HepG2 (cell line): ENCODE data around the gene SHISA9. TPM values are rescaled to one million over a fixed set of nuclear protein-coding genes. Genes with fewer than 3 reads are reported as not detected.

Source experiments
- ATAC-seq: fragments of 200-7000 bp; cut with Tn5 transposase; 3 replicates; pipeline ENCODE4 v1.9.1; 2020; ENCODE audit warnings: mild to moderate bottlenecking, moderate library complexity
- BruUV-seq: library from RNA; stranded (reverse); fragments of 400-500 nt; replicated peaks from 2 replicates; lab custom pipeline; 2021; lab: Mats Ljungman, UMichigan
- CTCF ChIA-PET: fragments of 300-600 bp; formaldehyde crosslinking; extraction: SDS; loops from one replicate; lab custom pipeline; 2021; ENCODE audit warnings: low total read pairs, inconsistent platforms, low intra/inter-chr PET ratio; lab: Yijun Ruan, JAX
- POLR2A ChIA-PET: fragments of 350-600 bp; sonication (Branson Sonifier 250); formaldehyde crosslinking; loops from one replicate; lab custom pipeline; 2020; ENCODE audit warnings: antibody characterized with exemption, inconsistent platforms; lab: Yijun Ruan, JAX
- DNase-seq: peaks from one replicate; pipeline ENCODE4 v3.0.0-alpha.2; 2015; ENCODE audit warnings: low spot score
- FAIRE-seq: peaks from 3 replicates; lab custom pipeline; 2011; peaks lifted over from hg19 to GRCh38; lab: Jason Lieb, UNC
- H2AFZ ChIP-seq: one replicate; pipeline ENCODE4 v1.6.1; 2011; ENCODE audit warnings: low read length, inconsistent platforms
- H3K27ac ChIP-seq: fragments of 300-600 bp; 3 replicates; pipeline ENCODE4 v1.8.0; 2011; ENCODE audit warnings: mixed run types, mild to moderate bottlenecking, mixed read lengths, low read length, inconsistent platforms; ENCODE audit not compliant: insufficient read depth; ENCODE audit errors: extremely low read length
- H3K27me3 ChIP-seq, 2 experiments: fragments of 200-600 bp in 1 of 2; 2 replicates in 1 of 2; 3 replicates in 1 of 2; pipeline versions ENCODE4 v1.6.0 to v1.8.0; 2011; ENCODE audit warnings: low read length in 2 of 2, mild to moderate bottlenecking in 2 of 2, moderate library complexity in 2 of 2, inconsistent platforms in 1 of 2; ENCODE audit not compliant: insufficient read depth in 2 of 2, control insufficient read depth in 1 of 2
- H3K36me3 ChIP-seq, 2 experiments: fragments of 200-600 bp in 1 of 2; replicated peaks in 1 of 2; 2 replicates in 1 of 2; 3 replicates in 1 of 2; pipeline versions ENCODE4 v1.5.1 to v1.8.0; 2011; ENCODE audit warnings: low read length in 2 of 2, inconsistent platforms in 1 of 2; ENCODE audit not compliant: insufficient read depth in 2 of 2, control insufficient read depth in 1 of 2
- H3K4me1 ChIP-seq: 2 replicates; pipeline ENCODE4 v1.5.1; 2012; ENCODE audit warnings: low read length, inconsistent platforms; ENCODE audit not compliant: insufficient read depth
- H3K4me2 ChIP-seq: 2 replicates; pipeline ENCODE4 v1.6.0; 2011; ENCODE audit warnings: low read depth, low read length, inconsistent platforms
- H3K4me3 ChIP-seq, 3 experiments: fragments of 200-600 bp in 1 of 3; sonication (generic), shearing (Covaris generic) in 1 of 3; replicated peaks in 1 of 3; 2 replicates each; pipeline ENCODE4 v1.5.1; 2011 to 2016; ENCODE audit warnings: low read length in 3 of 3, inconsistent platforms in 2 of 3, low read depth in 2 of 3, mild to moderate bottlenecking in 2 of 3, control low read depth in 1 of 3, mixed read lengths in 1 of 3; ENCODE audit not compliant: insufficient read depth in 1 of 3
- H3K79me2 ChIP-seq: one replicate; pipeline ENCODE4 v1.6.1; 2011; ENCODE audit warnings: low read length, inconsistent platforms; ENCODE audit not compliant: insufficient read depth
- H3K9ac ChIP-seq: 2 replicates; pipeline ENCODE4 v1.6.0; 2011; ENCODE audit warnings: mild to moderate bottlenecking, low read depth, low read length, inconsistent platforms; ENCODE audit not compliant: insufficient read depth
- H3K9me3 ChIP-seq: 2 replicates; pipeline ENCODE4 v1.5.1; 2012; ENCODE audit warnings: mild to moderate bottlenecking, low read length
- H4K20me1 ChIP-seq: 2 replicates; pipeline ENCODE4 v1.6.0; 2011; ENCODE audit warnings: inconsistent platforms, mild to moderate bottlenecking, low read length, moderate library complexity; ENCODE audit not compliant: insufficient read depth
- IRX3 ChIP-seq: sonication (generic); formaldehyde crosslinking; IDR thresholded peaks from 2 replicates; pipeline ENCODE4 v1.8.1; 2023; ENCODE audit warnings: mild to moderate bottlenecking, low read depth, missing genetic modification reagents, borderline replicate concordance
- RAD21 ChIP-seq: fragments of 450-650 bp; formaldehyde crosslinking; IDR thresholded peaks from 2 replicates; pipeline ENCODE4 v1.5.0; 2020; ENCODE audit warnings: mild to moderate bottlenecking
- RBFOX2 ChIP-seq: fragments of 200-400 bp; formaldehyde crosslinking; IDR thresholded peaks from 2 replicates; pipeline ENCODE4 v1.6.1; 2017; ENCODE audit warnings: low read depth, mild to moderate bottlenecking, low read length
- RORA ChIP-seq: sonication (generic); formaldehyde crosslinking; IDR thresholded peaks from 2 replicates; pipeline ENCODE4 v1.5.0; 2020; ENCODE audit warnings: mild to moderate bottlenecking, missing genetic modification reagents, moderate library complexity
- SMC3 ChIP-seq: IDR thresholded peaks from 2 replicates; pipeline ENCODE4 v1.6.1; 2011; ENCODE audit warnings: low read length, improper control_type of control experiment
- SP140L ChIP-seq: sonication (generic); formaldehyde crosslinking; IDR thresholded peaks from 2 replicates; pipeline ENCODE4 v1.4.0; 2020; ENCODE audit warnings: missing genetic modification reagents, borderline replicate concordance
- SRY ChIP-seq: sonication (generic); formaldehyde crosslinking; IDR thresholded peaks from 2 replicates; pipeline ENCODE4 v1.8.0; 2022; ENCODE audit warnings: mild to moderate bottlenecking, missing genetic modification reagents
- STAG1 ChIP-seq: sonication (generic); formaldehyde crosslinking; IDR thresholded peaks from 2 replicates; pipeline ENCODE4 v1.4.0; 2020; ENCODE audit warnings: missing genetic modification reagents
- TAF15 ChIP-seq: fragments of 200-400 bp; formaldehyde crosslinking; IDR thresholded peaks from one replicate; pipeline ENCODE4 v1.6.1; 2018; ENCODE audit warnings: mild to moderate bottlenecking, low read depth, low read length; ENCODE audit not compliant: poor library complexity, severe bottlenecking
- XBP1 ChIP-seq: sonication (generic); formaldehyde crosslinking; IDR thresholded peaks from 2 replicates; pipeline ENCODE4 v1.5.0; 2020; ENCODE audit warnings: missing genetic modification reagents
- ZNF136 ChIP-seq: sonication (generic); formaldehyde crosslinking; IDR thresholded peaks from 2 replicates; pipeline ENCODE4 v1.8.1; 2022; ENCODE audit warnings: low read depth, mild to moderate bottlenecking, moderate library complexity, missing genetic modification reagents
- ZNF24 ChIP-seq: fragments of 450-650 bp; IDR thresholded peaks from 2 replicates; pipeline ENCODE4 v1.6.1; 2017; ENCODE audit warnings: antibody characterized with exemption, mild to moderate bottlenecking
- ZNF33B ChIP-seq: sonication (generic); formaldehyde crosslinking; IDR thresholded peaks from 2 replicates; pipeline ENCODE4 v1.5.1; 2020; ENCODE audit warnings: mild to moderate bottlenecking, missing genetic modification reagents
- ZNF430 ChIP-seq: sonication (generic); formaldehyde crosslinking; IDR thresholded peaks from 2 replicates; pipeline ENCODE4 v1.9.0; 2021; ENCODE audit warnings: mild to moderate bottlenecking, missing genetic modification reagents
- ZNF614 ChIP-seq: IDR thresholded peaks from 2 replicates; pipeline ENCODE4 v1.6.1; 2018; ENCODE audit warnings: missing biosample characterization, missing genetic modification reagents, inconsistent platforms, borderline replicate concordance
- ZNF672 ChIP-seq: sonication (generic); formaldehyde crosslinking; IDR thresholded peaks from 2 replicates; pipeline ENCODE4 v1.8.1; 2022; ENCODE audit warnings: missing genetic modification reagents
- WGBS: methylation state at CpG from one replicate; pipeline ENCODE4 v1.1.6; 2017; ENCODE audit warnings: low lambda C conversion rate; 5-methylcytosine and 5-hydroxymethylcytosine counted together
- in situ Hi-C: cut with HindIII; loops from 2 replicates; pipeline ENCODE4 v1.10.0; 2017; ENCODE audit warnings: low pct_unique_long_range_greater_than_20kb; ENCODE audit not compliant: extremely low pct_ligation_motif_present
- intact Hi-C: fragments of 100-400 bp; cut with micrococcal nuclease; formaldehyde crosslinking; loops from one replicate; pipeline ENCODE4 v1.10.0; 2022; ENCODE audit not compliant: unreplicated experiment
- polyA plus RNA-seq, 8 experiments: library from polyadenylated mRNA; depleted of rRNA in 3 of 8; stranded (reverse) in 7 of 8; unstranded in 1 of 8; fragments of >200 nt; fragmentation: Illumina TruSeq in 4 of 8; extraction: Trizol in 4 of 8; gene quantifications; 2 replicates each; pipeline versions ENCODE4 v1.2.1 to v1.2.3, GENCODE V29; 2011 to 2016; ENCODE audit warnings: low read depth in 4 of 8, missing spikeins in 1 of 8, mixed read lengths in 1 of 8; ENCODE audit not compliant: insufficient read depth in 1 of 8
- total RNA-seq, 5 experiments: library from RNA; depleted of rRNA; stranded (reverse); fragments of >200 nt; fragmentation: Illumina TruSeq; extraction: Trizol; gene quantifications; 2 replicates each; pipeline ENCODE4 v1.2.3, GENCODE V29; 2016; ENCODE audit warnings: low read depth in 1 of 5
- TF ChIP-seq, protein P1 (sequence below): sonication (generic); formaldehyde crosslinking; IDR thresholded peaks from 2 replicates; pipeline ENCODE4 v1.5.0; 2020; ENCODE audit warnings: mild to moderate bottlenecking, missing genetic modification reagents, moderate library complexity
- TF ChIP-seq, protein P2 (sequence below): sonication (generic); formaldehyde crosslinking; IDR thresholded peaks from 2 replicates; pipeline ENCODE4 v1.9.0; 2021; ENCODE audit warnings: missing genetic modification reagents, borderline replicate concordance

The SHISA9 gene
- total and polyA plus RNA-seq, 2 of the 13 experiments (the other 11 are each of a cell fraction or from before 2014, with no cell fraction given): 0.01 TPM; not detected in 1

DNA sequence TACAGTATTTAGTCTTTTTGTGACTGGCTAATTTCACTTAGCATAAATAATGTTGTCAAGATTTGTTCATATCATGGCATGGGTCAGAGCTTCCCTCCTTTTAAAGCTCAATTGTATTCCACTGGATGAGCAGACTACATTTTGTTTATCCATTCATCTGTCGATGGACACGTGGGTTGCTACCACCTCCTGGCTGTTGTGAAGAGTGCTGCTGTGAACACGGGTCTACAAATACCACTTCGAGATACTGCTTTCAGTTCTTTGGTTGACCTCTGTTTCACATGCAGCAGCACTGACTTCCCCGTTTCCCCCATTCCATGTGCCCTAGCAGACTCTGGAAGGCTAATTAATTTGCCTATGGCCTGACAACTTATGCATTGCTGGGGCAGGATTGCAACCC lies 285.4 kb downstream of the SHISA9 start:
- Histone ChIP-seq H4K20me1 (no peaks in the 10 kb centered on the region), H3K9me3 (no peaks in the 10 kb centered on the region), H3K79me2 (no peaks in the 10 kb centered on the region), H3K4me3 (no peak overlapping the region), H2AFZ (no peak overlapping the region), H3K27ac (no peak overlapping the region), H3K4me1 (no peaks in the 10 kb centered on the region), H3K9ac (no peak overlapping the region), H3K4me2 (no peak overlapping the region), H3K36me3 (no peaks in the 10 kb centered on the region), H3K27me3 (no peaks in the 10 kb centered on the region)
- intact Hi-C loops: loop anchor here (1.0 to 5.0 kb wide), 2 partner anchors 270 to 291 kb away; no protein-coding TSS in a partner anchor
- peak; percentile 30 for FAIRE-seq
- no peak for TF ChIP-seq RBFOX2
- no peak for TF ChIP-seq ZNF614
- TF ChIP-seq TAF15: no peak
- TF ChIP-seq, protein P1, sequence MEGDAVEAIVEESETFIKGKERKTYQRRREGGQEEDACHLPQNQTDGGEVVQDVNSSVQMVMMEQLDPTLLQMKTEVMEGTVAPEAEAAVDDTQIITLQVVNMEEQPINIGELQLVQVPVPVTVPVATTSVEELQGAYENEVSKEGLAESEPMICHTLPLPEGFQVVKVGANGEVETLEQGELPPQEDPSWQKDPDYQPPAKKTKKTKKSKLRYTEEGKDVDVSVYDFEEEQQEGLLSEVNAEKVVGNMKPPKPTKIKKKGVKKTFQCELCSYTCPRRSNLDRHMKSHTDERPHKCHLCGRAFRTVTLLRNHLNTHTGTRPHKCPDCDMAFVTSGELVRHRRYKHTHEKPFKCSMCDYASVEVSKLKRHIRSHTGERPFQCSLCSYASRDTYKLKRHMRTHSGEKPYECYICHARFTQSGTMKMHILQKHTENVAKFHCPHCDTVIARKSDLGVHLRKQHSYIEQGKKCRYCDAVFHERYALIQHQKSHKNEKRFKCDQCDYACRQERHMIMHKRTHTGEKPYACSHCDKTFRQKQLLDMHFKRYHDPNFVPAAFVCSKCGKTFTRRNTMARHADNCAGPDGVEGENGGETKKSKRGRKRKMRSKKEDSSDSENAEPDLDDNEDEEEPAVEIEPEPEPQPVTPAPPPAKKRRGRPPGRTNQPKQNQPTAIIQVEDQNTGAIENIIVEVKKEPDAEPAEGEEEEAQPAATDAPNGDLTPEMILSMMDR: peak; percentile 62
- TF ChIP-seq SP140L (CRISPR knock-in tag): no peak
- TF ChIP-seq, protein P2, sequence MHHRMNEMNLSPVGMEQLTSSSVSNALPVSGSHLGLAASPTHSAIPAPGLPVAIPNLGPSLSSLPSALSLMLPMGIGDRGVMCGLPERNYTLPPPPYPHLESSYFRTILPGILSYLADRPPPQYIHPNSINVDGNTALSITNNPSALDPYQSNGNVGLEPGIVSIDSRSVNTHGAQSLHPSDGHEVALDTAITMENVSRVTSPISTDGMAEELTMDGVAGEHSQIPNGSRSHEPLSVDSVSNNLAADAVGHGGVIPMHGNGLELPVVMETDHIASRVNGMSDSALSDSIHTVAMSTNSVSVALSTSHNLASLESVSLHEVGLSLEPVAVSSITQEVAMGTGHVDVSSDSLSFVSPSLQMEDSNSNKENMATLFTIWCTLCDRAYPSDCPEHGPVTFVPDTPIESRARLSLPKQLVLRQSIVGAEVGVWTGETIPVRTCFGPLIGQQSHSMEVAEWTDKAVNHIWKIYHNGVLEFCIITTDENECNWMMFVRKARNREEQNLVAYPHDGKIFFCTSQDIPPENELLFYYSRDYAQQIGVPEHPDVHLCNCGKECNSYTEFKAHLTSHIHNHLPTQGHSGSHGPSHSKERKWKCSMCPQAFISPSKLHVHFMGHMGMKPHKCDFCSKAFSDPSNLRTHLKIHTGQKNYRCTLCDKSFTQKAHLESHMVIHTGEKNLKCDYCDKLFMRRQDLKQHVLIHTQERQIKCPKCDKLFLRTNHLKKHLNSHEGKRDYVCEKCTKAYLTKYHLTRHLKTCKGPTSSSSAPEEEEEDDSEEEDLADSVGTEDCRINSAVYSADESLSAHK (CRISPR knock-in tag): no peak
- no peak for TF ChIP-seq ZNF430 (CRISPR knock-in tag)
- TF ChIP-seq SRY (CRISPR knock-in tag): no peak
- TF ChIP-seq ZNF672: no peak
- TF ChIP-seq ZNF24: no peak
- TF ChIP-seq IRX3 (CRISPR knock-in tag): no peak
- TF ChIP-seq ZNF136 (CRISPR knock-in tag): no peak
- TF ChIP-seq RORA (CRISPR knock-in tag): no peak
- TF ChIP-seq STAG1 (CRISPR knock-in tag): peak; percentile 75
- TF ChIP-seq SMC3: peak; percentile 58
- TF ChIP-seq RAD21 (CRISPR knock-in tag): peak; percentile 61
- no peak for TF ChIP-seq XBP1 (CRISPR knock-in tag)
- no peak for TF ChIP-seq ZNF33B (CRISPR knock-in tag)
- in situ Hi-C loops: no loop called here
- ChIA-PET CTCF (no interaction called here), POLR2A (no interaction called here)
- 3% methylated on average over 5 of the region's 5 CpGs for WGBS
- peak; percentile 83 for ATAC-seq
- no TSS peak for BruUV-seq
- DNase-seq: peak; percentile 31
